Stimulated activated CD4-positive, alpha-beta T cell treated with anti-CD3 and anti-CD28 coated beads, Interleukin-4, amount 100 ng/mL, for 48 hours (primary cell): ENCODE results near the gene PMM1.
"Not testable (repeated sequence)": the region's sequence is repeated elsewhere in the genome, so short reads cannot be mapped to it uniquely, and the experiment has no call there.

Experiments
- DNase-seq, 2 donors: peaks; one replicate each; pipeline ENCODE4 v3.0.0-alpha.2; 2020; ENCODE audit warnings: low read depth in 2 of 2

PMM1 gene

GRCh38 chr22:41563051-41563711 lies 26.5 kb downstream of the PMM1 start:
- DNase-seq: no peak

GRCh38 chr22:41562461-41562860 lies 27.2 kb downstream of the PMM1 start:
- DNase-seq: no peak

- DNase-seq: no peak
These were observed 27.9 kb downstream of the PMM1 start for GRCh38 chr22:41561788-41562187.

- no peak for DNase-seq
These were observed 28.3 kb downstream of the PMM1 start for GRCh38 chr22:41561335-41561734.

- no peak for DNase-seq
These were observed 29.6 kb downstream of the PMM1 start for GRCh38 chr22:41560095-41560471.

- DNase-seq: not testable (repeated sequence)
These were observed 31.4 kb downstream of the PMM1 start for GRCh38 chr22:41558241-41558630.

- peak in 1 of 2 donors; percentile 21 for DNase-seq
These were observed 32.0 kb downstream of the PMM1 start for GRCh38 chr22:41557401-41558240.

- no peak for DNase-seq
These were observed 33.1 kb downstream of the PMM1 start for GRCh38 chr22:41556561-41556960.

GRCh38 chr22:41555325-41555982 lies 34.2 kb downstream of the PMM1 start:
- DNase-seq: no peak

- DNase-seq: no peak
These were observed 37.6 kb downstream of the PMM1 start for GRCh38 chr22:41551877-41552582.

GRCh38 chr22:41550952-41551491 lies 38.6 kb downstream of the PMM1 start:
- no peak for DNase-seq

GRCh38 chr22:41548830-41549211 lies 40.8 kb downstream of the PMM1 start:
- DNase-seq: no peak

- no peak for DNase-seq
These were observed 44.8 kb downstream of the PMM1 start for GRCh38 chr22:41544671-41545476.

GRCh38 chr22:41543854-41544670 lies 45.6 kb downstream of the PMM1 start, which contains the start of gene POLR3H:
TSS of gene POLR3H (minus strand) at chr22:41544470. CDS start at chr22:41544101, 369 bp downstream.
- peak; percentile 94 to 99 for DNase-seq

- DNase-seq: no peak
These were observed 47.4 kb downstream of the PMM1 start for GRCh38 chr22:41542224-41542623.

GRCh38 chr22:41541484-41541883 lies 48.2 kb downstream of the PMM1 start:
- DNase-seq: no peak

GRCh38 chr22:41540365-41540764 lies 49.3 kb downstream of the PMM1 start:
- DNase-seq: no peak

- no peak for DNase-seq
These were observed 49.7 kb downstream of the PMM1 start for GRCh38 chr22:41540006-41540315.

- DNase-seq: no peak
These were observed 50.3 kb downstream of the PMM1 start for GRCh38 chr22:41539146-41540005.
